GM12864 (cell line): Measurements from ENCODE around the gene ADAMTS2.

ENCODE experiments used
- DNase-seq: peaks from one replicate; pipeline ENCODE4 v3.0.0-alpha.2; 2011; ENCODE audit warnings: low read depth
- H3K4me3 ChIP-seq: 2 replicates; pipeline ENCODE4 v1.5.1; 2011; ENCODE audit warnings: mild to moderate bottlenecking, low read depth, low read length, control low read depth
- CTCF ChIP-seq: IDR thresholded peaks from 2 replicates; pipeline ENCODE4 v1.5.1; 2011; ENCODE audit warnings: low read depth, mild to moderate bottlenecking, moderate library complexity, low read length, control low read depth, inconsistent platforms; ENCODE audit errors: missing control alignments

Gene ADAMTS2

GRCh38 chr5:179323026-179323870, 22.0 kb downstream of the ADAMTS2 start:
- DNase-seq, result no peak
- no peak overlapping the region for H3K4me3 ChIP-seq
- no peak for TF ChIP-seq CTCF

- no peak for DNase-seq
- no peak overlapping the region for H3K4me3 ChIP-seq
- no peak for TF ChIP-seq CTCF
These were observed 22.9 kb downstream of the ADAMTS2 start for GRCh38 chr5:179322071-179323025.

- no peak for DNase-seq
- TF ChIP-seq CTCF, result no peak
- no peak overlapping the region for H3K4me3 ChIP-seq
These were observed 23.9 kb downstream of the ADAMTS2 start for GRCh38 chr5:179321206-179321987.

DNA sequence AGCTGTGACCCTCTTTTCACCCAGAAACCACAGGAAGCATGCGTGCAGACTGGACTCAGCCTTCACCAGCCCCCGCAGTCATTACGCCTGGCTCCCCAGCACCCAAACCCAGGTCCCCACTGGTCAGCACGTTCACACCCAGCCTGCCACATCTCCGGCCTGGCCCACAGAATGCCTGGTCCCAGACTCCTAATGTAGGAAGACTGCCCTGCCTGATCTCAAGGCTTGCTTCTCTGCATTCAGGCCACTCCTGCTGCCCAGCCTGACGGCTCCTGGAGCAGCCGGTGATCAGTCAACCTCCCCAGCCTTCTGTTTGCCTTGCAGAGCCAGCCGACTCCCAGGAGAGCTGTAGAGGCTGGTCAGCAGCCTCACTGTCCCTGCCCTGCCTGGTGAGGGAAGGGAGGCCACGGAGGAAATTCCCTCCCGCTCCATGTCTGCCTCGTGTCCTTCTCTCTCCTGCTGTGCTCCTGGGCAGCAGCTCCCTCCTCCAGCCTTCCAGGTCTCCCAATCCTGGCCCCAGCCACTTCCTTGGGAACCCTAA, 25.4 kb downstream of the ADAMTS2 start:
- no peak for TF ChIP-seq CTCF
- no peak overlapping the region for H3K4me3 ChIP-seq
- DNase-seq, result no peak

- TF ChIP-seq CTCF, result no peak
- no peak for DNase-seq
- no peak overlapping the region for H3K4me3 ChIP-seq
These were observed 26.1 kb downstream of the ADAMTS2 start for GRCh38 chr5:179319123-179319522.

DNA sequence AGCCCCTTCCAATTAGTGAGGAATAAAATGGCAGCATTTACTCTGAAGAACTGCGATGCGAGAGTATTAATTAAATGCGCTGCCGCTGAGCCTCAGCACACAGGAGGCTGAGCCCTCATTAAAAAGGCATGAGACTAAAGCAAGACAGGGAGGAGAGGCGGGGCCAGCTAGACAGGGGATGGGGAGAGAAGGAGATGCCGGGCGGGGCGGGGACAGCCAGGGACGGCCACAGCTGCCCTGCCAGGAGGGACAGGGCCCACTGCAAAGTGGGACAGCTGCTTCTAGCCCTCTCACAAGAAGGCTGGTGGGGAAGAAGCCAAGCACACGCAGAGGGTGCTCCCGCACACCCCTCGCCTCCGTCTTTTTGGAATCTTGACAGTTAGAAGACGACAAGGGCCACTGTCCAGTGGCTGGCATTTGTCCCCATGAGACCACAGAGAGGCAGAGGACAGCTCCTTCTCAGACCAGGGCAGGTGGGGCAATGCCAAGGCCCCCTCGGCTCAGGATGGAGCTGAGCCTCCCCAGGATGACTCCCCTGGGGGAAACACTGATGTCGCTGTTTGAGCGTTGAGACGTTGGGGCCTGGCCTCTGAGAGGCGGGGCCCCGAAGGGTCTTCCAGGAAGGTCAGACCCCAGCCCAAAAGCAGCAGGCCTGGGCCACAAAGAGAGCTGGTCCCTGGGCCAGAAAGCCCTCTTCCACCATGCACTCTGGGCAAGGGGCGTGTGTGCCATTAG, 26.9 kb downstream of the ADAMTS2 start:
- DNase-seq, result no peak
- H3K4me3 ChIP-seq, result no peak overlapping the region
- TF ChIP-seq CTCF, result no peak
